Natural killer cell treated with Interleukin-12 subunit alpha and Interleukin-12 subunit beta and Interleukin-15 and Interleukin-18, amount 100 ng/mL, for 72 hours (primary cell): Measurements from ENCODE around the gene NLGN2. TPM values are rescaled to one million over a fixed set of nuclear protein-coding genes. Genes with fewer than 3 reads are reported as not detected.

Experiments used
- ATAC-seq, 2 donors: fragments of 150-1000 bp; cut with Tn5 transposase in 1 of 2; sonication (Bioruptor Pico), chemical (Tn5 transposase) in 1 of 2; 2 replicates each; pipeline ENCODE4 v1.10.0; 2021
- DNase-seq: peaks from one replicate; pipeline ENCODE4 v3.0.0; 2022; ENCODE audit warnings: low spot score
- H3K27ac Mint-ChIP-seq, 2 donors: 1 replicate in 1 of 2; 2 replicates in 1 of 2; pipeline ENCODE4 v1.8.0; 2022; ENCODE audit warnings: mixed read lengths in 2 of 2, mild to moderate bottlenecking in 1 of 2, moderate library complexity in 1 of 2
- H3K27me3 Mint-ChIP-seq, 2 donors: 1 replicate in 1 of 2; 2 replicates in 1 of 2; pipeline ENCODE4 v1.8.0; 2022; ENCODE audit warnings: mixed read lengths in 2 of 2
- H3K36me3 Mint-ChIP-seq: one replicate; pipeline ENCODE4 v1.8.0; 2022; ENCODE audit warnings: mixed read lengths
- H3K4me1 Mint-ChIP-seq, 2 donors: 1 replicate in 1 of 2; 2 replicates in 1 of 2; pipeline ENCODE4 v1.8.0; 2022; ENCODE audit warnings: low read depth in 2 of 2, mixed read lengths in 2 of 2, mild to moderate bottlenecking in 1 of 2
- H3K4me3 Mint-ChIP-seq: one replicate; pipeline ENCODE4 v1.8.0; 2022; ENCODE audit warnings: mixed read lengths
- H3K9me3 Mint-ChIP-seq: 2 replicates; pipeline ENCODE4 v1.8.0; 2022; ENCODE audit warnings: mixed read lengths
- total RNA-seq, 2 donors: library from RNA; stranded (reverse); gene quantifications; one replicate each; pipeline ENCODE4 v1.2.3, GENCODE V29; 2022

Gene NLGN2
- total RNA-seq, 2 donors from 2014 or later, result 2.3 to 7.7 TPM

- H3K4me1 Mint-ChIP-seq, result peaks cover 11 to 13% of the 10 kb centered on the region in 2 donors
- H3K27ac Mint-ChIP-seq, result no peak overlapping the region
- DNase-seq (no peak), ATAC-seq (no peak)
- H3K27me3 Mint-ChIP-seq, result no peaks in the 10 kb centered on the region
- no peaks in the 10 kb centered on the region for H3K36me3 Mint-ChIP-seq
- H3K9me3 Mint-ChIP-seq, result no peaks in the 10 kb centered on the region
- H3K4me3 Mint-ChIP-seq, result no peak overlapping the region
Measured at GRCh38 chr17:7398612-7399011, 9.0 kb upstream of the NLGN2 start.

- DNase-seq (no peak), ATAC-seq (no peak)
- no peaks in the 10 kb centered on the region for H3K9me3 Mint-ChIP-seq
- no peaks in the 10 kb centered on the region for H3K36me3 Mint-ChIP-seq
- peaks cover 13 to 21% of the 10 kb centered on the region in 2 donors for H3K4me1 Mint-ChIP-seq
- H3K4me3 Mint-ChIP-seq, result peak overlapping the region; percentile 87
- H3K27me3 Mint-ChIP-seq, result peaks cover 8 to 10% of the 10 kb centered on the region in 2 donors
- peak overlapping the region; percentile 79 to 93 for H3K27ac Mint-ChIP-seq
Measured at GRCh38 chr17:7403043-7403726, 4.5 kb upstream of the NLGN2 start.

DNA sequence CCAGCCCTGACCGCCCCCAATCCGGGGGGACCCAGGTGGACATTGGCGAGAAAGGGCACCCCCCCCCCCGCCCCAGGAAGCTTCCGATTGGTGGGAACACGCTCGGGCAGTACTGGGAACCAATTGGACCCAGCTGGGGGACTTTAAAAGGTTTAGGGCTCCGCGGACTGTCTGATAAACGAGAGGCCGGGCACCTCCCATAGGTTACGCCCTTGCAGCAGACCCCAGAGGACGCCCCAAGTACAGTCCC lies 4.0 kb upstream of the NLGN2 start:
- Mint-ChIP-seq H3K36me3 (no peaks in the 10 kb centered on the region), H3K4me1 (peaks cover 13 to 21% of the 10 kb centered on the region in 2 donors), H3K27me3 (peaks cover 8 to 10% of the 10 kb centered on the region in 2 donors), H3K9me3 (no peaks in the 10 kb centered on the region), H3K27ac (peak overlapping the region; percentile 79 to 93), H3K4me3 (peak overlapping the region; percentile 87)
- ATAC-seq (no peak), DNase-seq (no peak)

DNA sequence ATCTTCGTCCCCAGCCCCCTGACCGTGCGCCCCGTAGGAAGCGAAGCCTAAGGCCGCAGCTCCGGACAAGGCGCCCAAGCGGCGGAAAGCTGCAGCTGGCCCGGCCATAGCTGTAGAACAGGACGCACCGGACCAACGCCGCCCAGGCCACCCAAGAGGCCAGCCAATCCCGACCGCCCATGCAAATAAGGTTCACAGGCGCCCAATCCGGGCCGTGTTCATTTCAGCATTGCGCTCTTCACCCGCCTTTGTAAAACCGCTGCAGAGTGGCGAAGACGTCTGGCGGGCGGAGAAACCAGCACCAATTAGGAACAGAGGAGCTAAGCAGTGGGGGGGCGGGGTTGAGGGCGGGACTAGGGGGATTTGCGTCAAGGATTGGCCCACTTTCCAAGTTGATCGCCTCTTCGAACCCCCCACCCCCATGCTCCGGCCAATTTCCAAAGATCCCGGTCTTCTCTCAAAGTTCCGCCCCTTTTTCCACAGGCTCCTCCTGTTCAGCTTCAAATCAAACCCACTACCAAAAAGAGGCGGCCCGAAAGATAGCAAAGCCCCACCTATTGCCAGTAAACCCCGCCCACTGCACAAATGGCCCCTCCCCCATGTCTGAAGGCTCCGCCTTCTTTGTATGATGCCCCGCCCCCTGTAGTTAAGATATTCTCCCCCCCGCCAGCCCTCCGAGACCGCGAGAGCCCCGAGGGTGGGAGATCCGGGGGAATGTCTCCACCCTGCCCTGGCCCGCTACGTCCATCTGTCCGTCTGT lies 3.5 kb upstream of the NLGN2 start, which contains the start of gene TMEM256:
Gene TMEM256 (minus strand): TSS at position 121 of the 760 bp plus-strand sequence. CDS start 13 bp downstream, at position 108.
- H3K9me3 Mint-ChIP-seq, result no peaks in the 10 kb centered on the region
- no peaks in the 10 kb centered on the region for H3K36me3 Mint-ChIP-seq
- peaks cover 8 to 12% of the 10 kb centered on the region in 2 donors for H3K27me3 Mint-ChIP-seq
- H3K4me1 Mint-ChIP-seq, result peaks cover 13 to 21% of the 10 kb centered on the region in 2 donors
- H3K4me3 Mint-ChIP-seq, result peak within 1 kb of the TSS; percentile 87
- ATAC-seq, result peak; percentile 95
- peak within 1 kb of the TSS; percentile 79 to 93 for H3K27ac Mint-ChIP-seq
- DNase-seq, result peak; percentile 98

DNA sequence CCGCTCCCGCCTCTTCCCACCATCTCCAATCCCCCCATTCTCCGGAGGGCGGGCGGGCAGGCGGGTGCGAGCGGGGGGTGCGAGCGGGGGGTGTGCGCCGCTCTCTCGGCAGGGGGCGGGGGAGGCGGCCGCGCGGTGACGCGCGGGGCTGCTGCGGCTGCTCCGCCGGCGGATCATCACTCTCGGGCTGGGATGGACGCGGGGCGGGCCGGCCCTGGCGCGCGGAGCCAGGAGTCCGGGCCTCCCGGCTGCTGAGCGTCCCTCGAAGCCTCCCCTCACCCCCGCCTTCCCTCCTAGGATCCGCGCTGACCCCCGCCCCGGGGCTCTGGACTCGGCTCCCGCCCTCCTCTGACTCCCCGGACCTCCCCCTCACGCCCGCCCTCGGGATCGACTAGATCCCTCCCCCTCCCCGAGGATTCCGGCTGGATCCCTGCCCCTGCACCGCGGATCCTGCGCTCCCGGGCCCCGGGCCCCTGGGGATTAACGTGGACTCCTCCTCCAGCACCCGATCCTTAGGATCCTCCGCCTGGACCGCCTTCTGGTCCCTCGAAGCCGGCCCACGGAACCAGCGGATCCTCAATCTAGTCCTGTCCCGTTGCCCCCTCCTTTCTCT lies 2.8 kb upstream of the NLGN2 start:
- H3K4me1 Mint-ChIP-seq, result peaks cover 13 to 21% of the 10 kb centered on the region in 2 donors
- H3K27me3 Mint-ChIP-seq, result peaks cover 8 to 19% of the 10 kb centered on the region in 2 donors
- DNase-seq, result no peak
- H3K36me3 Mint-ChIP-seq, result no peaks in the 10 kb centered on the region
- no peaks in the 10 kb centered on the region for H3K9me3 Mint-ChIP-seq
- peak overlapping the region; percentile 79 to 93 for H3K27ac Mint-ChIP-seq
- H3K4me3 Mint-ChIP-seq, result peak overlapping the region; percentile 87
- peak; percentile 58 to 66 for ATAC-seq

- H3K4me3 Mint-ChIP-seq, result peak overlapping the region; percentile 87
- DNase-seq (no peak), ATAC-seq (no peak)
- no peaks in the 10 kb centered on the region for H3K36me3 Mint-ChIP-seq
- H3K9me3 Mint-ChIP-seq, result no peaks in the 10 kb centered on the region
- H3K4me1 Mint-ChIP-seq, result peaks cover 13 to 21% of the 10 kb centered on the region in 2 donors
- peak overlapping the region; percentile 2 to 27 for H3K27ac Mint-ChIP-seq
- peaks cover 8 to 23% of the 10 kb centered on the region in 2 donors for H3K27me3 Mint-ChIP-seq
Measured at GRCh38 chr17:7405350-7406234, 2.1 kb upstream of the NLGN2 start.

DNA sequence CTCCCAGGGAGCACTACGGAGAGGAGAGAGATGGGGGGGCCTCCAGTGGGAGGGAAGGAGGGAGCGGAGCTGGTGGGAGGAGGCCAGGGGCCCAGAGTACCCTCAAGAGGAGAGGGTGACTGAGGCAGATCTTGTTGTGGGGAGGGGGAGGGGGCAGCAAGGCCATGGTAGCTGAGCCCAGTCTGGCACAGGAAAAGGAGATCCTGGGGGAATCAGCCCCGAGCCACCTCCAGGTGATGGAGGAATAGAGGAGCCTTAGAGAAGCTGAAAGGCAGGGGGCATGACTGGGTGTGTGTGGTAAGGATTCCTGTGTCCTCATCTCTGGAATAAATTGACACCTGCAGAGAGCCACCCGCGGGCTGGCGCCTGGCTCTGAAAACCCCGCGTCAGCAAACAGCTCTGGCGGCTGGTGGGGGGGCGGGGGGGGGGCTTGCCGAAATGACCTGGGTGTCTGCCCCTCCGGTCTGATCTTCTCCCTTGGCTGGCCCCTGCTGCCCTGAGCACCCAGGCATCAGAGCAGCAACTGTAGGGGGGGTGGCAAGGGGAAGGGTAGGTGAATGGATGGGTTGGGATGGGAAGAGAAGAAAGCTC lies 1.3 kb upstream of the NLGN2 start:
- H3K27ac Mint-ChIP-seq, result peak overlapping the region; percentile 27 to 45
- DNase-seq (no peak), ATAC-seq (no peak)
- H3K9me3 Mint-ChIP-seq, result no peaks in the 10 kb centered on the region
- peaks cover 8 to 23% of the 10 kb centered on the region in 2 donors for H3K27me3 Mint-ChIP-seq
- peaks cover 13 to 21% of the 10 kb centered on the region in 2 donors for H3K4me1 Mint-ChIP-seq
- H3K36me3 Mint-ChIP-seq, result no peaks in the 10 kb centered on the region
- peak overlapping the region; percentile 60 for H3K4me3 Mint-ChIP-seq

DNA sequence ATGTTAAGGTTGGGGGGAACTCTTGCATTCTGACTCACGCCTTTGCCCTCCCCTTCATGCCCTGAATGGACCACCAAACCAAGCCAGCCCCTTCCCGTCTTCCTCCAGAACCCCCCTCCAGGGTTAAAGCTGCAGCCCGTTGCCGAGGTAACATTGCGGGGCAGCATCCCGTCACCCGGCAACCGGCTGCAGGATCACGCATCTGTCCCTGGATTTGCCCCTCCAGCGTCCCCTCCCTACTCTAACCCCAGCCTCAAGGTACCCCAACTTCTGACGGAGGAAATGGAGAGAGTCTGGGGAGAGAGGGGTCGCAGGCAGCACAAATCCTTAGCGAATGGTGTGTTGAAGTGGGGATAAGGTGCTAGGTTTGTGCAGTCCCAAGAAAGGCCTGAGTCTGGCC lies 563 bp upstream of the NLGN2 start:
- H3K4me3 Mint-ChIP-seq, result no peak overlapping the region

DNA sequence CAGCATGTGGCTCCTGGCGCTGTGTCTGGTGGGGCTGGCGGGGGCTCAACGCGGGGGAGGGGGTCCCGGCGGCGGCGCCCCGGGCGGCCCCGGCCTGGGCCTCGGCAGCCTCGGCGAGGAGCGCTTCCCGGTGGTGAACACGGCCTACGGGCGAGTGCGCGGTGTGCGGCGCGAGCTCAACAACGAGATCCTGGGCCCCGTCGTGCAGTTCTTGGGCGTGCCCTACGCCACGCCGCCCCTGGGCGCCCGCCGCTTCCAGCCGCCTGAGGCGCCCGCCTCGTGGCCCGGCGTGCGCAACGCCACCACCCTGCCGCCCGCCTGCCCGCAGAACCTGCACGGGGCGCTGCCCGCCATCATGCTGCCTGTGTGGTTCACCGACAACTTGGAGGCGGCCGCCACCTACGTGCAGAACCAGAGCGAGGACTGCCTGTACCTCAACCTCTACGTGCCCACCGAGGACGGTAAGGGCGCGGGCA lies 645 bp downstream of the NLGN2 start:
- Mint-ChIP-seq H3K27ac (no peak overlapping the region), H3K36me3 (no peaks in the 10 kb centered on the region), H3K4me3 (no peak overlapping the region), H3K4me1 (peaks cover 8 to 13% of the 10 kb centered on the region in 2 donors), H3K27me3 (peaks cover 8 to 23% of the 10 kb centered on the region in 2 donors), H3K9me3 (no peaks in the 10 kb centered on the region)
- DNase-seq (no peak), ATAC-seq (no peak)

More for the DNA sequence above, 563 bp upstream of the NLGN2 start:
- H3K9me3 Mint-ChIP-seq, result no peaks in the 10 kb centered on the region
- no peaks in the 10 kb centered on the region for H3K36me3 Mint-ChIP-seq
- H3K27me3 Mint-ChIP-seq, result peaks cover 8 to 23% of the 10 kb centered on the region in 2 donors
- peaks cover 13 to 17% of the 10 kb centered on the region in 2 donors for H3K4me1 Mint-ChIP-seq
- DNase-seq, result no peak
- ATAC-seq, result no peak
- peak overlapping the region in 1 of 2 donors; percentile 45 for H3K27ac Mint-ChIP-seq

GRCh38 chr17:7408863-7409262 lies 1.2 kb downstream of the NLGN2 start:
- H3K27me3 Mint-ChIP-seq, result peaks cover 8 to 23% of the 10 kb centered on the region in 2 donors
- H3K27ac Mint-ChIP-seq, result peak overlapping the region in 1 of 2 donors; percentile 36
- H3K4me1 Mint-ChIP-seq, result peaks cover 8 to 13% of the 10 kb centered on the region in 2 donors
- peak overlapping the region; percentile 2 for H3K4me3 Mint-ChIP-seq
- no peaks in the 10 kb centered on the region for H3K9me3 Mint-ChIP-seq
- ATAC-seq (no peak), DNase-seq (no peak)
- no peaks in the 10 kb centered on the region for H3K36me3 Mint-ChIP-seq

- no peak overlapping the region for H3K4me3 Mint-ChIP-seq
- H3K9me3 Mint-ChIP-seq, result no peaks in the 10 kb centered on the region
- H3K4me1 Mint-ChIP-seq, result peaks cover 8 to 13% of the 10 kb centered on the region in 2 donors
- peaks cover 8 to 23% of the 10 kb centered on the region in 2 donors for H3K27me3 Mint-ChIP-seq
- no peak for ATAC-seq
- no peaks in the 10 kb centered on the region for H3K36me3 Mint-ChIP-seq
- no peak for DNase-seq
- no peak overlapping the region for H3K27ac Mint-ChIP-seq
Measured at GRCh38 chr17:7409716-7410115, 2.1 kb downstream of the NLGN2 start.

GRCh38 chr17:7410634-7411426 lies 3.2 kb downstream of the NLGN2 start:
- H3K4me1 Mint-ChIP-seq, result peaks cover 4 to 9% of the 10 kb centered on the region in 2 donors
- ATAC-seq, result no peak
- DNase-seq, result no peak
- H3K27ac Mint-ChIP-seq, result no peak overlapping the region
- peaks cover 5 to 19% of the 10 kb centered on the region in 2 donors for H3K27me3 Mint-ChIP-seq
- H3K9me3 Mint-ChIP-seq, result no peaks in the 10 kb centered on the region
- H3K36me3 Mint-ChIP-seq, result no peaks in the 10 kb centered on the region
- no peak overlapping the region for H3K4me3 Mint-ChIP-seq
